WTC11 (cell line): ENCODE results near the gene CACNA1C.

Experiments used
- CREB1 ChIP-seq: sonication (generic); formaldehyde crosslinking; IDR thresholded peaks from 2 replicates; pipeline ENCODE4 v1.8.0; 2023; ENCODE audit warnings: mild to moderate bottlenecking, missing genetic modification reagents
- ELF4 ChIP-seq: sonication (generic); formaldehyde crosslinking; IDR thresholded peaks from 2 replicates; pipeline ENCODE4 v1.8.1; 2022; ENCODE audit warnings: low read depth, mild to moderate bottlenecking, moderate library complexity, missing genetic modification reagents
- NFYB ChIP-seq: sonication (generic); formaldehyde crosslinking; conservative IDR thresholded peaks from 2 replicates; pipeline ENCODE4 v1.8.0; 2022; ENCODE audit warnings: low read depth, missing genetic modification reagents
- TF ChIP-seq, protein P1 (sequence below): fragments of 200-600 bp; IDR thresholded peaks from 2 replicates; pipeline ENCODE4 v1.8.0; 2022; ENCODE audit warnings: antibody characterized with exemption
- TF ChIP-seq, protein P2 (sequence below): sonication (generic); formaldehyde crosslinking; conservative IDR thresholded peaks from 2 replicates; pipeline ENCODE4 v1.8.1; 2023; ENCODE audit warnings: mild to moderate bottlenecking, low read depth, missing genetic modification reagents, moderate library complexity
- TF ChIP-seq, protein P3 (sequence below): sonication (generic); formaldehyde crosslinking; IDR thresholded peaks from 2 replicates; pipeline ENCODE4 v1.8.1; 2023; ENCODE audit warnings: mild to moderate bottlenecking, missing genetic modification reagents, moderate library complexity
- TF ChIP-seq, protein P4 (sequence below): sonication (generic); formaldehyde crosslinking; IDR thresholded peaks from 2 replicates; pipeline ENCODE4 v1.8.0; 2022; ENCODE audit warnings: mild to moderate bottlenecking, missing genetic modification reagents
- TF ChIP-seq, protein P5 (sequence below): sonication (generic); formaldehyde crosslinking; IDR thresholded peaks from 2 replicates; pipeline ENCODE4 v1.8.1; 2023; ENCODE audit warnings: mild to moderate bottlenecking, missing genetic modification reagents, borderline replicate concordance
- TF ChIP-seq, protein P6 (sequence below): sonication (generic); formaldehyde crosslinking; IDR thresholded peaks from 2 replicates; pipeline ENCODE4 v1.8.1; 2022; ENCODE audit warnings: mild to moderate bottlenecking, moderate library complexity, missing genetic modification reagents
- TF ChIP-seq, protein P7 (sequence below): sonication (generic); formaldehyde crosslinking; IDR thresholded peaks from 2 replicates; pipeline ENCODE4 v1.8.0; 2023; ENCODE audit warnings: missing genetic modification reagents
- TF ChIP-seq, protein P8 (sequence below): sonication (generic); formaldehyde crosslinking; IDR thresholded peaks from 2 replicates; pipeline ENCODE4 v1.8.0; 2022; ENCODE audit warnings: mild to moderate bottlenecking, missing genetic modification reagents

DNA sequence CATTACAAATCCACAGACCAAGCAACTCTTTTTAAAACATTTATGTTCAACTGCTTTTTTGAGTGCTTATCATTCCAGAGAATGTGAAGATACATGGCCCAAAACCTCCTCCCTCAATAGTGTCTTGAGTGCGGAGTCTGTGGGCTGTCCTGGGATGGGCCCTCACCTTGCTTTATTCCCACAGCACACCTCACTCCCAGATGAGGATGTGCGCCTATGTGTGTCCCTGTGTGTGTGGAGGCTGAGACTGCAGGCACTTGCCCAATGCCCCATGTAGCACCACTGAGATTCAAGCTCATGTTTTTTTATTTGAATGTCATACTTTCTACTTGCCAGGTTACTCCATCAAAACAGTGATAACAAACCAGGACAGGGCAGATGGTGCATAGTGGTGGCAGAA is 291.7 kb downstream of the CACNA1C start:
- TF ChIP-seq, protein P1, sequence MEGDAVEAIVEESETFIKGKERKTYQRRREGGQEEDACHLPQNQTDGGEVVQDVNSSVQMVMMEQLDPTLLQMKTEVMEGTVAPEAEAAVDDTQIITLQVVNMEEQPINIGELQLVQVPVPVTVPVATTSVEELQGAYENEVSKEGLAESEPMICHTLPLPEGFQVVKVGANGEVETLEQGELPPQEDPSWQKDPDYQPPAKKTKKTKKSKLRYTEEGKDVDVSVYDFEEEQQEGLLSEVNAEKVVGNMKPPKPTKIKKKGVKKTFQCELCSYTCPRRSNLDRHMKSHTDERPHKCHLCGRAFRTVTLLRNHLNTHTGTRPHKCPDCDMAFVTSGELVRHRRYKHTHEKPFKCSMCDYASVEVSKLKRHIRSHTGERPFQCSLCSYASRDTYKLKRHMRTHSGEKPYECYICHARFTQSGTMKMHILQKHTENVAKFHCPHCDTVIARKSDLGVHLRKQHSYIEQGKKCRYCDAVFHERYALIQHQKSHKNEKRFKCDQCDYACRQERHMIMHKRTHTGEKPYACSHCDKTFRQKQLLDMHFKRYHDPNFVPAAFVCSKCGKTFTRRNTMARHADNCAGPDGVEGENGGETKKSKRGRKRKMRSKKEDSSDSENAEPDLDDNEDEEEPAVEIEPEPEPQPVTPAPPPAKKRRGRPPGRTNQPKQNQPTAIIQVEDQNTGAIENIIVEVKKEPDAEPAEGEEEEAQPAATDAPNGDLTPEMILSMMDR, result no peak
- TF ChIP-seq, protein P2, sequence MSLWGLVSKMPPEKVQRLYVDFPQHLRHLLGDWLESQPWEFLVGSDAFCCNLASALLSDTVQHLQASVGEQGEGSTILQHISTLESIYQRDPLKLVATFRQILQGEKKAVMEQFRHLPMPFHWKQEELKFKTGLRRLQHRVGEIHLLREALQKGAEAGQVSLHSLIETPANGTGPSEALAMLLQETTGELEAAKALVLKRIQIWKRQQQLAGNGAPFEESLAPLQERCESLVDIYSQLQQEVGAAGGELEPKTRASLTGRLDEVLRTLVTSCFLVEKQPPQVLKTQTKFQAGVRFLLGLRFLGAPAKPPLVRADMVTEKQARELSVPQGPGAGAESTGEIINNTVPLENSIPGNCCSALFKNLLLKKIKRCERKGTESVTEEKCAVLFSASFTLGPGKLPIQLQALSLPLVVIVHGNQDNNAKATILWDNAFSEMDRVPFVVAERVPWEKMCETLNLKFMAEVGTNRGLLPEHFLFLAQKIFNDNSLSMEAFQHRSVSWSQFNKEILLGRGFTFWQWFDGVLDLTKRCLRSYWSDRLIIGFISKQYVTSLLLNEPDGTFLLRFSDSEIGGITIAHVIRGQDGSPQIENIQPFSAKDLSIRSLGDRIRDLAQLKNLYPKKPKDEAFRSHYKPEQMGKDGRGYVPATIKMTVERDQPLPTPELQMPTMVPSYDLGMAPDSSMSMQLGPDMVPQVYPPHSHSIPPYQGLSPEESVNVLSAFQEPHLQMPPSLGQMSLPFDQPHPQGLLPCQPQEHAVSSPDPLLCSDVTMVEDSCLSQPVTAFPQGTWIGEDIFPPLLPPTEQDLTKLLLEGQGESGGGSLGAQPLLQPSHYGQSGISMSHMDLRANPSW, result no peak
- TF ChIP-seq, protein P3, sequence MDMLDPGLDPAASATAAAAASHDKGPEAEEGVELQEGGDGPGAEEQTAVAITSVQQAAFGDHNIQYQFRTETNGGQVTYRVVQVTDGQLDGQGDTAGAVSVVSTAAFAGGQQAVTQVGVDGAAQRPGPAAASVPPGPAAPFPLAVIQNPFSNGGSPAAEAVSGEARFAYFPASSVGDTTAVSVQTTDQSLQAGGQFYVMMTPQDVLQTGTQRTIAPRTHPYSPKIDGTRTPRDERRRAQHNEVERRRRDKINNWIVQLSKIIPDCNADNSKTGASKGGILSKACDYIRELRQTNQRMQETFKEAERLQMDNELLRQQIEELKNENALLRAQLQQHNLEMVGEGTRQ, result no peak
- TF ChIP-seq, protein P4, sequence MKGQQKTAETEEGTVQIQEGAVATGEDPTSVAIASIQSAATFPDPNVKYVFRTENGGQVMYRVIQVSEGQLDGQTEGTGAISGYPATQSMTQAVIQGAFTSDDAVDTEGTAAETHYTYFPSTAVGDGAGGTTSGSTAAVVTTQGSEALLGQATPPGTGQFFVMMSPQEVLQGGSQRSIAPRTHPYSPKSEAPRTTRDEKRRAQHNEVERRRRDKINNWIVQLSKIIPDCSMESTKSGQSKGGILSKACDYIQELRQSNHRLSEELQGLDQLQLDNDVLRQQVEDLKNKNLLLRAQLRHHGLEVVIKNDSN, result no peak
- TF ChIP-seq, protein P5, sequence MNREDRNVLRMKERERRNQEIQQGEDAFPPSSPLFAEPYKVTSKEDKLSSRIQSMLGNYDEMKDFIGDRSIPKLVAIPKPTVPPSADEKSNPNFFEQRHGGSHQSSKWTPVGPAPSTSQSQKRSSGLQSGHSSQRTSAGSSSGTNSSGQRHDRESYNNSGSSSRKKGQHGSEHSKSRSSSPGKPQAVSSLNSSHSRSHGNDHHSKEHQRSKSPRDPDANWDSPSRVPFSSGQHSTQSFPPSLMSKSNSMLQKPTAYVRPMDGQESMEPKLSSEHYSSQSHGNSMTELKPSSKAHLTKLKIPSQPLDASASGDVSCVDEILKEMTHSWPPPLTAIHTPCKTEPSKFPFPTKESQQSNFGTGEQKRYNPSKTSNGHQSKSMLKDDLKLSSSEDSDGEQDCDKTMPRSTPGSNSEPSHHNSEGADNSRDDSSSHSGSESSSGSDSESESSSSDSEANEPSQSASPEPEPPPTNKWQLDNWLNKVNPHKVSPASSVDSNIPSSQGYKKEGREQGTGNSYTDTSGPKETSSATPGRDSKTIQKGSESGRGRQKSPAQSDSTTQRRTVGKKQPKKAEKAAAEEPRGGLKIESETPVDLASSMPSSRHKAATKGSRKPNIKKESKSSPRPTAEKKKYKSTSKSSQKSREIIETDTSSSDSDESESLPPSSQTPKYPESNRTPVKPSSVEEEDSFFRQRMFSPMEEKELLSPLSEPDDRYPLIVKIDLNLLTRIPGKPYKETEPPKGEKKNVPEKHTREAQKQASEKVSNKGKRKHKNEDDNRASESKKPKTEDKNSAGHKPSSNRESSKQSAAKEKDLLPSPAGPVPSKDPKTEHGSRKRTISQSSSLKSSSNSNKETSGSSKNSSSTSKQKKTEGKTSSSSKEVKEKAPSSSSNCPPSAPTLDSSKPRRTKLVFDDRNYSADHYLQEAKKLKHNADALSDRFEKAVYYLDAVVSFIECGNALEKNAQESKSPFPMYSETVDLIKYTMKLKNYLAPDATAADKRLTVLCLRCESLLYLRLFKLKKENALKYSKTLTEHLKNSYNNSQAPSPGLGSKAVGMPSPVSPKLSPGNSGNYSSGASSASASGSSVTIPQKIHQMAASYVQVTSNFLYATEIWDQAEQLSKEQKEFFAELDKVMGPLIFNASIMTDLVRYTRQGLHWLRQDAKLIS, result no peak
- TF ChIP-seq, protein P6, sequence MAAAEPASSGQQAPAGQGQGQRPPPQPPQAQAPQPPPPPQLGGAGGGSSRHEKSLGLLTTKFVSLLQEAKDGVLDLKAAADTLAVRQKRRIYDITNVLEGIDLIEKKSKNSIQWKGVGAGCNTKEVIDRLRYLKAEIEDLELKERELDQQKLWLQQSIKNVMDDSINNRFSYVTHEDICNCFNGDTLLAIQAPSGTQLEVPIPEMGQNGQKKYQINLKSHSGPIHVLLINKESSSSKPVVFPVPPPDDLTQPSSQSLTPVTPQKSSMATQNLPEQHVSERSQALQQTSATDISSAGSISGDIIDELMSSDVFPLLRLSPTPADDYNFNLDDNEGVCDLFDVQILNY (CRISPR knock-in tag), result no peak
- TF ChIP-seq, protein P7, sequence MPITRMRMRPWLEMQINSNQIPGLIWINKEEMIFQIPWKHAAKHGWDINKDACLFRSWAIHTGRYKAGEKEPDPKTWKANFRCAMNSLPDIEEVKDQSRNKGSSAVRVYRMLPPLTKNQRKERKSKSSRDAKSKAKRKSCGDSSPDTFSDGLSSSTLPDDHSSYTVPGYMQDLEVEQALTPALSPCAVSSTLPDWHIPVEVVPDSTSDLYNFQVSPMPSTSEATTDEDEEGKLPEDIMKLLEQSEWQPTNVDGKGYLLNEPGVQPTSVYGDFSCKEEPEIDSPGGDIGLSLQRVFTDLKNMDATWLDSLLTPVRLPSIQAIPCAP (CRISPR knock-in tag), result no peak
- TF ChIP-seq NFYB (CRISPR knock-in tag), result no peak
- TF ChIP-seq, protein P8, sequence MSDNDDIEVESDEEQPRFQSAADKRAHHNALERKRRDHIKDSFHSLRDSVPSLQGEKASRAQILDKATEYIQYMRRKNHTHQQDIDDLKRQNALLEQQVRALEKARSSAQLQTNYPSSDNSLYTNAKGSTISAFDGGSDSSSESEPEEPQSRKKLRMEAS (CRISPR knock-in tag), result no peak
- TF ChIP-seq CREB1 (CRISPR knock-in tag), result no peak
- TF ChIP-seq ELF4, result no peak
